OCI-LY3 (cell line): ENCODE results near the gene ADSS1.
"Not testable (repeated sequence)": the region's sequence is repeated elsewhere in the genome, so short reads cannot be mapped to it uniquely, and the experiment has no call there.

Source experiments
- H2AFZ ChIP-seq: fragments of 200-600, 300-600 bp; shearing (Covaris generic); 2 replicates; pipeline ENCODE4 v1.6.0; 2014; ENCODE audit warnings: antibody characterized with exemption, low read depth, low read length
- H3K27ac ChIP-seq: fragments of 200-600, 300-600 bp; sonication (generic); 2 replicates; pipeline ENCODE4 v1.5.1; 2014; ENCODE audit warnings: mild to moderate bottlenecking, low read length, moderate library complexity, mixed read lengths
- H3K27me3 ChIP-seq: fragments of 200-600, 300-600 bp; sonication (generic); 2 replicates; pipeline ENCODE4 v1.6.1; 2014; ENCODE audit warnings: low read depth, low read length, mixed read lengths
- H3K36me3 ChIP-seq: fragments of 200-600, 300-600 bp; sonication (generic); replicated peaks from 2 replicates; pipeline ENCODE3; 2014; ENCODE audit warnings: low read depth, low read length, mixed read lengths
- H3K4me1 ChIP-seq: fragments of 300-600, 200-600 bp; sonication (generic); 2 replicates; pipeline ENCODE4 v1.6.1; 2014; ENCODE audit warnings: low read length, mixed read lengths
- H3K4me2 ChIP-seq: fragments of 200-600, 300-600 bp; sonication (generic); 2 replicates; pipeline ENCODE4 v1.6.1; 2014; ENCODE audit warnings: low read length, mixed read lengths
- H3K4me3 ChIP-seq: fragments of 300-600, 200-600 bp; sonication (generic); 2 replicates; pipeline ENCODE4 v1.5.1; 2014; ENCODE audit warnings: antibody characterized with exemption, mild to moderate bottlenecking, low read length, moderate library complexity
- H3K79me2 ChIP-seq: fragments of 300-600, 200-600 bp; shearing (Covaris generic); 2 replicates; pipeline ENCODE4 v1.6.1; 2014; ENCODE audit warnings: mild to moderate bottlenecking, low read length, mixed read lengths
- H3K9ac ChIP-seq: fragments of 300-600, 200-600 bp; shearing (Covaris generic); 2 replicates; pipeline ENCODE4 v1.6.0; 2014; ENCODE audit warnings: mild to moderate bottlenecking, low read length, moderate library complexity
- H3K9me3 ChIP-seq: fragments of 200-600, 300-600 bp; shearing (Covaris generic); 2 replicates; pipeline ENCODE4 v1.6.1; 2014; ENCODE audit warnings: low read length, mixed read lengths; ENCODE audit not compliant: insufficient read depth
- H4K20me1 ChIP-seq: fragments of 200-600, 300-600 bp; sonication (generic); 2 replicates; pipeline ENCODE4 v1.6.1; 2016; ENCODE audit warnings: low read length, mixed read lengths; ENCODE audit not compliant: insufficient read depth
- CTCF ChIP-seq: fragments of 200-600, 300-600 bp; sonication (generic); IDR thresholded peaks from 2 replicates; pipeline ENCODE4 v1.5.1; 2014; ENCODE audit warnings: antibody characterized with exemption, low read length, low read depth
- EZH2phosphoT487 ChIP-seq: fragments of 200-600 bp; shearing (Covaris generic); IDR thresholded peaks from 2 replicates; pipeline ENCODE4 v1.6.1; 2018; ENCODE audit warnings: antibody characterized with exemption, mixed run types, low read depth

The ADSS1 gene

GRCh38 chr14:104725772-104726548, 1.9 kb downstream of the ADSS1 start:
- no peak overlapping the region for H3K4me3 ChIP-seq
- TF ChIP-seq CTCF (no peak), EZH2phosphoT487 (no peak)
- no peak overlapping the region for H3K27ac ChIP-seq
- peaks cover 20% of the 10 kb centered on the region for H3K27me3 ChIP-seq
- H3K9ac ChIP-seq, result no peak overlapping the region
- no peaks in the 10 kb centered on the region for H4K20me1 ChIP-seq
- no peak overlapping the region for H3K4me2 ChIP-seq
- no peaks in the 10 kb centered on the region for H3K36me3 ChIP-seq
- H3K79me2 ChIP-seq, result no peaks in the 10 kb centered on the region
- no peak overlapping the region for H2AFZ ChIP-seq
- H3K4me1 ChIP-seq, result no peaks in the 10 kb centered on the region
- no peaks in the 10 kb centered on the region for H3K9me3 ChIP-seq

DNA sequence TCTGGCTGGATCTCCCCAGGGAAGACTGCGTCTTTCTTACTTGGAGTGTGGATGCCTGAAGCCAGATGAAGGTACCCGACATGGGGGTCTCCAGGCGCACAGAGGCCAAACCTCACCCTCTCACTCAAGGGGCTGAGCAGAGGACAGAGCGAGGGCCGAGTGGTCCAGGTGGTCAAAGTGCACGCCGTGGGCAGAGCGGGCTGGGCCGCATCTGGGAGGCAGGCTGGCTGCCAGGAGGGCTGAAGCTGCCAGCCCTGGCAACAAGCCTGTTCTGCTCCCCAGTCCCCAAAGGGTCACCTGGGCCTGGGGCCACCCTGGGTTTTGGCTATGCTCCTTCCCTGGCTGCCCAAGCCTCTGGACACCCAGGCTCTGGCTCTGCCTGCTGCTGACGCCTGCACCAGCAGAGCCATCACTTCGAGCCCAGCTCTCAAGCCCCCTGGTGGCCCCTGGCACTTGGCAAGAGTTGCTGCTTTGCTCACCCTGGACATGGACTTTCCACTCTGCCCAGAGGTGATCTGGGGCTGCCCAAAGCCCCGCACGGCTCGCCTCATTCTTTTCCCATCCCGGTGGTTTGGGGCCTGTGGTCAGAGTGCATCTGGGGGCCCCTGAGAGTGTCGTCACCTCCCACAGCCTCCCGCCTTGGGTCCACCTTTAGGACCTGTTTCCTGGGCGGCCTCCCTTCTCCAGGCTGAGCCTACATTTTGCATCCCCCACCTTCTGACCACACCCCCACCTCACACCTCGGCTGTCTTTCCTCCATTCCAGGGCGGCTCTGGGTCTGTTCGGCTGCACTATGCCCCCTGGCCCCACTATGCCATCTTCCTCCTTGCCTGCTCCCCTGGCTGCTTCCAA, 2.8 kb downstream of the ADSS1 start:
- H3K4me3 ChIP-seq, result no peak overlapping the region
- H4K20me1 ChIP-seq, result no peaks in the 10 kb centered on the region
- no peaks in the 10 kb centered on the region for H3K36me3 ChIP-seq
- peaks cover 20% of the 10 kb centered on the region for H3K27me3 ChIP-seq
- H3K9ac ChIP-seq, result no peak overlapping the region
- no peak overlapping the region for H3K27ac ChIP-seq
- no peak overlapping the region for H2AFZ ChIP-seq
- TF ChIP-seq CTCF, result no peak
- TF ChIP-seq EZH2phosphoT487, result no peak
- no peaks in the 10 kb centered on the region for H3K79me2 ChIP-seq
- H3K9me3 ChIP-seq, result no peaks in the 10 kb centered on the region
- no peak overlapping the region for H3K4me2 ChIP-seq
- H3K4me1 ChIP-seq, result no peaks in the 10 kb centered on the region

- Histone ChIP-seq H3K4me3 (no peak overlapping the region), H3K36me3 (no peaks in the 10 kb centered on the region), H3K27me3 (peaks cover 20% of the 10 kb centered on the region), H3K4me1 (no peaks in the 10 kb centered on the region), H3K9ac (no peak overlapping the region), H4K20me1 (no peaks in the 10 kb centered on the region), H3K27ac (no peak overlapping the region), H2AFZ (no peak overlapping the region), H3K79me2 (no peaks in the 10 kb centered on the region), H3K9me3 (no peaks in the 10 kb centered on the region), H3K4me2 (no peak overlapping the region)
- TF ChIP-seq EZH2phosphoT487 (no peak), CTCF (no peak)
Observed at GRCh38 chr14:104728631-104729030, 4.6 kb downstream of the ADSS1 start.

DNA sequence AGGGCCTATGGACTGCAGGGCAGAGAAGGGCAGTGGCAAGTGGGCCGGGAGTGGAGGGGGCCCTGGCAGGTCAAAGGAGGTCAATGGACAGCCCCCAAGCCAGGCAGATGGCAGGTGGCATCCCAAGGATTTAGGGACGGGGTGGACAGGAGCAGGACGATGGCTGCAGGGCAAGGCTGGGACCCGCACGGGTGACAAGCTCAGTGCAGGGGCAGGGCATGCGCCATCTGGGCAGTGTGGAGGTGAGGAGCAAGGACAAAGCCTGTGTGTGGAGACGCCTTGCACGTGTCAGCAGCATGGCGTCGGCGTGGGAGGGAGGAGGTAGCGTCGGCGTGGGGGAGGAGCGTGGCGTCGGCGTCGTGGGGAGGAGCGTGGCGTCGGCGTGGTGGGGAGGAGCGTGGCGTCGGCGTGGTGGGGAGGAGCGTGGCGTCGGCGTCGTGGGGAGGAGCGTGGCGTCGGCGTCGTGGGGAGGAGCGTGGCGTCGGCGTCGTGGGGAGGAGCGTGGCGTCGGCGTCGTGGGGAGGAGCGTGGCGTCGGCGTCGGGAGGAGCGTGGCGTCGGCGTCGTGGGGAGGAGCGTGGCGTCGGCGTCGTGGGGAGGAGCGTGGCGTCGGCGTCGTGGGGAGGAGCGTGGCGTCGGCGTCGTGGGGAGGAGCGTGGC, 5.3 kb downstream of the ADSS1 start:
- H3K4me1 ChIP-seq, H3K27ac ChIP-seq, H4K20me1 ChIP-seq, H3K9ac ChIP-seq, H2AFZ ChIP-seq, H3K4me2 ChIP-seq, H3K36me3 ChIP-seq, H3K4me3 ChIP-seq, H3K9me3 ChIP-seq, H3K79me2 ChIP-seq: not testable (repeated sequence)
- peaks cover 19% of the 10 kb centered on the region for H3K27me3 ChIP-seq
